IMR-90 (cell line): ENCODE data around the gene CLIC4. TPM values are rescaled to one million over a fixed set of nuclear protein-coding genes. Genes with fewer than 3 reads are reported as not detected.

Experiments
- ATAC-seq: fragments of 200-7000 bp; cut with Tn5 transposase; 2 replicates; pipeline ENCODE4 v1.9.1; 2020; ENCODE audit warnings: low read depth, mild to moderate bottlenecking, moderate library complexity
- BruUV-seq: library from RNA; stranded (reverse); fragments of 400-500 nt; replicated peaks from 2 replicates; lab custom pipeline; 2021; lab: Mats Ljungman, UMichigan
- CTCF ChIA-PET: fragments of 300-600 bp; formaldehyde crosslinking; extraction: SDS; loops from one replicate; lab custom pipeline; 2021; ENCODE audit warnings: antibody characterized with exemption; lab: Yijun Ruan, JAX
- POLR2A ChIA-PET: fragments of 300-600 bp; sonication (Branson Sonifier 250); formaldehyde crosslinking; loops from one replicate; lab custom pipeline; 2022; ENCODE audit warnings: antibody characterized with exemption; ENCODE audit not compliant: unreplicated experiment; lab: Charles Lee
- DNase-seq: peaks from one replicate; pipeline ENCODE4 v3.0.0; 2013
- H2AFZ ChIP-seq: replicated peaks from 2 replicates; pipeline ENCODE3; 2013; ENCODE audit warnings: low read length, mild to moderate bottlenecking; ENCODE audit not compliant: poor library complexity
- H2AK5ac ChIP-seq: 2 replicates; pipeline ENCODE4 v1.6.1; 2013; ENCODE audit warnings: low read depth, low read length, inconsistent platforms
- H2AK9ac ChIP-seq: replicated peaks from 2 replicates; pipeline ENCODE3; 2013; ENCODE audit warnings: mild to moderate bottlenecking, low read depth, low read length, moderate library complexity; ENCODE audit not compliant: poor library complexity
- H2BK120ac ChIP-seq: 2 replicates; pipeline ENCODE4 v1.6.1; 2013; ENCODE audit warnings: low read depth, low read length, inconsistent platforms
- H2BK15ac ChIP-seq: 3 replicates; pipeline ENCODE4 v1.6.1; 2013; ENCODE audit warnings: low read depth, low read length, inconsistent platforms
- H2BK20ac ChIP-seq: 2 replicates; pipeline ENCODE4 v1.6.1; 2013; ENCODE audit warnings: low read depth, mild to moderate bottlenecking, inconsistent platforms, low read length, moderate library complexity
- H2BK5ac ChIP-seq: 2 replicates; pipeline ENCODE4 v1.6.1; 2013; ENCODE audit warnings: mild to moderate bottlenecking, low read depth, low read length, inconsistent platforms; ENCODE audit not compliant: poor library complexity, severe bottlenecking
- H3K14ac ChIP-seq: replicated peaks from 2 replicates; pipeline ENCODE4 v1.6.1; 2013; ENCODE audit warnings: low read depth, low read length, inconsistent platforms
- H3K18ac ChIP-seq: 2 replicates; pipeline ENCODE4 v1.6.1; 2013; ENCODE audit warnings: low read depth, low read length, control low read depth
- H3K23ac ChIP-seq: 2 replicates; pipeline ENCODE4 v1.6.1; 2013; ENCODE audit warnings: low read depth, low read length, inconsistent platforms
- H3K27ac ChIP-seq: 2 replicates; pipeline ENCODE4 v1.5.1; 2013; ENCODE audit warnings: mild to moderate bottlenecking, control low read depth, low read length; ENCODE audit not compliant: insufficient read depth
- H3K27me3 ChIP-seq: 2 replicates; pipeline ENCODE4 v1.6.1; 2013; ENCODE audit warnings: low read length; ENCODE audit not compliant: control insufficient read depth, insufficient read depth
- H3K36me3 ChIP-seq: 2 replicates; pipeline ENCODE4 v1.6.1; 2013; ENCODE audit warnings: low read length, mixed read lengths; ENCODE audit not compliant: control insufficient read depth, insufficient read depth
- H3K4ac ChIP-seq: 2 replicates; pipeline ENCODE4 v1.6.1; 2013; ENCODE audit warnings: low read depth, low read length, inconsistent platforms
- H3K4me1 ChIP-seq: 2 replicates; pipeline ENCODE4 v1.6.1; 2013; ENCODE audit warnings: low read length, mixed read lengths; ENCODE audit not compliant: control insufficient read depth, insufficient read depth
- H3K4me2 ChIP-seq: 2 replicates; pipeline ENCODE4 v1.6.1; 2013; ENCODE audit warnings: low read depth, mild to moderate bottlenecking, control low read depth, low read length, moderate library complexity
- H3K4me3 ChIP-seq: 2 replicates; pipeline ENCODE4 v1.5.1; 2013; ENCODE audit warnings: low read depth, mild to moderate bottlenecking, control low read depth, low read length, moderate library complexity; ENCODE audit not compliant: insufficient read depth
- H3K56ac ChIP-seq: 2 replicates; pipeline ENCODE4 v1.6.1; 2013; ENCODE audit warnings: low read length, inconsistent platforms; ENCODE audit not compliant: insufficient read depth; ENCODE audit errors: extremely low read depth
- H3K79me1 ChIP-seq, 2 experiments: 2 replicates each; pipeline ENCODE4 v1.6.1; 2013; ENCODE audit warnings: low read length in 2 of 2, inconsistent platforms in 1 of 2, low read depth in 1 of 2
- H3K9ac ChIP-seq: 2 replicates; pipeline ENCODE4 v1.6.1; 2013; ENCODE audit warnings: low read depth, low read length, control low read depth
- H3K9me1 ChIP-seq: 2 replicates; pipeline ENCODE4 v1.6.1; 2013; ENCODE audit warnings: low read length, inconsistent platforms; ENCODE audit not compliant: insufficient read depth
- H3K9me3 ChIP-seq: 2 replicates; pipeline ENCODE4 v1.6.1; 2013; ENCODE audit warnings: low read length; ENCODE audit not compliant: control insufficient read depth, insufficient read depth
- H4K20me1 ChIP-seq: 2 replicates; pipeline ENCODE4 v1.6.1; 2013; ENCODE audit warnings: low read length, inconsistent platforms; ENCODE audit not compliant: insufficient read depth
- H4K5ac ChIP-seq: 2 replicates; pipeline ENCODE4 v1.6.1; 2013; ENCODE audit warnings: mild to moderate bottlenecking, low read depth, low read length, control low read depth
- H4K8ac ChIP-seq, 2 experiments: 2 replicates each; pipeline ENCODE4 v1.6.1; 2013; ENCODE audit warnings: low read depth in 2 of 2, low read length in 2 of 2, control low read depth in 1 of 2, inconsistent platforms in 1 of 2
- H4K91ac ChIP-seq: 2 replicates; pipeline ENCODE4 v1.6.1; 2013; ENCODE audit warnings: low read depth, low read length, inconsistent platforms; ENCODE audit not compliant: insufficient read depth
- BHLHE40 ChIP-seq: fragments of 150-350 bp; IDR thresholded peaks from 2 replicates; pipeline ENCODE4 v1.6.1; 2016; ENCODE audit warnings: mild to moderate bottlenecking, low read depth, low read length
- CEBPB ChIP-seq: IDR thresholded peaks from 2 replicates; pipeline ENCODE4 v1.6.1; 2012; ENCODE audit warnings: low read depth, low read length, improper control_type of control experiment
- CHD1 ChIP-seq: IDR thresholded peaks from 2 replicates; pipeline ENCODE4 v1.6.1; 2012; ENCODE audit warnings: low read depth, low read length, improper control_type of control experiment
- CTCF ChIP-seq: conservative IDR thresholded peaks from 2 replicates; pipeline ENCODE4 v1.5.1; 2012; ENCODE audit warnings: mild to moderate bottlenecking, low read depth, low read length, improper control_type of control experiment
- ELK1 ChIP-seq: fragments of 150-350 bp; IDR thresholded peaks from 2 replicates; pipeline ENCODE4 v1.6.1; 2016; ENCODE audit warnings: low read depth, mild to moderate bottlenecking, low read length, moderate library complexity, borderline replicate concordance
- FOS ChIP-seq: fragments of 150-350 bp; IDR thresholded peaks from 2 replicates; pipeline ENCODE4 v1.6.1; 2016; ENCODE audit warnings: low read depth, low read length
- MAFK ChIP-seq: IDR thresholded peaks from 2 replicates; pipeline ENCODE4 v1.6.1; 2012; ENCODE audit warnings: low read depth, low read length, improper control_type of control experiment
- MAZ ChIP-seq: IDR thresholded peaks from 2 replicates; pipeline ENCODE4 v1.6.1; 2012; ENCODE audit warnings: low read depth, mild to moderate bottlenecking, low read length, improper control_type of control experiment, moderate library complexity, borderline replicate concordance
- MXI1 ChIP-seq: IDR thresholded peaks from 2 replicates; pipeline ENCODE4 v1.6.1; 2012; ENCODE audit warnings: low read depth, mild to moderate bottlenecking, low read length, moderate library complexity, borderline replicate concordance
- NFE2L2 ChIP-seq: fragments of 150-350 bp; IDR thresholded peaks from 2 replicates; pipeline ENCODE4 v1.6.1; 2016; ENCODE audit warnings: low read depth, mild to moderate bottlenecking, low read length
- POLR2A ChIP-seq: IDR thresholded peaks from 2 replicates; pipeline ENCODE4 v1.6.1; 2012; ENCODE audit warnings: mild to moderate bottlenecking, low read depth, low read length
- RAD21 ChIP-seq: IDR thresholded peaks from 2 replicates; pipeline ENCODE4 v1.6.1; 2012; ENCODE audit warnings: low read length, improper control_type of control experiment
- RCOR1 ChIP-seq: IDR thresholded peaks from 2 replicates; pipeline ENCODE4 v1.6.1; 2012; ENCODE audit warnings: mild to moderate bottlenecking, low read length, improper control_type of control experiment; ENCODE audit not compliant: insufficient replicate concordance
- RFX5 ChIP-seq: IDR thresholded peaks from 2 replicates; pipeline ENCODE4 v1.8.0; 2012; ENCODE audit warnings: low read depth, mild to moderate bottlenecking, low read length, moderate library complexity
- SMC3 ChIP-seq: fragments of 150-350 bp; IDR thresholded peaks from 2 replicates; pipeline ENCODE4 v1.6.1; 2016; ENCODE audit warnings: low read depth, mild to moderate bottlenecking, antibody characterized with exemption, low read length, moderate library complexity
- USF2 ChIP-seq: fragments of 150-350 bp; IDR thresholded peaks from 2 replicates; pipeline ENCODE4 v1.6.1; 2017; ENCODE audit warnings: mild to moderate bottlenecking, antibody characterized with exemption, low read length, low read depth
- WGBS, 2 experiments: methylation state at CpG; one replicate each; pipeline versions ENCODE4 v1.1.5 to v1.1.7; 2013; ENCODE audit warnings: missing lambda C conversion rate in 2 of 2; ENCODE audit not compliant: insufficient read length in 1 of 2; ENCODE audit errors: extremely low coverage in 2 of 2; 5-methylcytosine and 5-hydroxymethylcytosine counted together
- dilution Hi-C: fragments of 300-500 bp; cut with HindIII; formaldehyde crosslinking; loops from one replicate; pipeline ENCODE4 v1.14.3; 2018; ENCODE audit warnings: low sequenced_read_pairs; ENCODE audit not compliant: unreplicated experiment
- in situ Hi-C: fragments of 300-500 bp; cut with MboI; formaldehyde crosslinking; loops from 3 replicates; pipeline ENCODE4 v1.14.3; 2019; ENCODE audit warnings: low sequenced_read_pairs, inconsistent platforms, mixed read lengths
- intact Hi-C: fragments of 100-400 bp; cut with micrococcal nuclease; formaldehyde crosslinking; loops from 2 replicates; pipeline ENCODE4 v1.10.0; 2022
- polyA plus RNA-seq, 3 experiments: library from polyadenylated mRNA; depleted of rRNA; stranded (reverse); fragments of >200 nt; gene quantifications; 2 replicates each; pipeline ENCODE4 v1.2.3, GENCODE V29; 2012; ENCODE audit warnings: low replicate concordance in 1 of 3
- total RNA-seq: library from RNA; depleted of rRNA; stranded (reverse); fragments of >200 nt; gene quantifications from 2 replicates; pipeline ENCODE4 v1.2.3, GENCODE V29; 2012

The CLIC4 gene
- total and polyA plus RNA-seq, 2 of the 4 experiments (the other 2 are of a cell fraction): 242 to 392 TPM

GRCh38 chr1:24775348-24775747, 30.1 kb downstream of the CLIC4 start:
- intact Hi-C loops: no loop called here
- Histone ChIP-seq H2BK5ac (peak overlapping the region; percentile 31), H2AK5ac (no peak overlapping the region), H4K20me1 (peaks cover 76% of the 10 kb centered on the region), H3K27ac (no peak overlapping the region), H3K4ac (no peak overlapping the region), H4K91ac (no peak overlapping the region), H3K9me3 (no peaks in the 10 kb centered on the region), H2BK20ac (no peak overlapping the region), H3K14ac (no peak overlapping the region), H3K56ac (no peak overlapping the region), H3K9me1 (peaks cover 17% of the 10 kb centered on the region), H3K27me3 (no peaks in the 10 kb centered on the region), H4K8ac (no peak overlapping the region), H3K18ac (no peak overlapping the region), H2BK120ac (no peak overlapping the region), H3K4me3 (no peak overlapping the region), H3K9ac (no peak overlapping the region), H3K23ac (no peak overlapping the region), H3K4me1 (peaks cover 7% of the 10 kb centered on the region), H4K5ac (no peak overlapping the region), H3K36me3 (peaks cover 4% of the 10 kb centered on the region), H2BK15ac (no peak overlapping the region), H3K79me1 (peaks cover 0 to 41% of the 10 kb centered on the region in 2 experiments; a peak in 2 of 4 replicates), H2AFZ (no peak overlapping the region), H2AK9ac (no peak overlapping the region), H3K4me2 (no peak overlapping the region)
- ChIA-PET POLR2A (no interaction called here), CTCF (no interaction called here)
- WGBS, 2 experiments: no CpG with 5 or more reads among the region's 3 CpGs
- DNase-seq (no peak), ATAC-seq (no peak)
- BruUV-seq: no TSS peak
- in situ Hi-C loops: no loop called here
- TF ChIP-seq CEBPB (no peak), SMC3 (no peak), CHD1 (no peak), ELK1 (no peak), NFE2L2 (no peak), RAD21 (no peak), BHLHE40 (no peak), RFX5 (no peak), MXI1 (no peak), USF2 (no peak), MAZ (no peak), MAFK (no peak), POLR2A (no peak), RCOR1 (no peak), FOS (no peak), CTCF (no peak)
- dilution Hi-C loops: no loop called here
